ENCODE measurements around the gene RBM47. TPM values are rescaled to one million over a fixed set of nuclear protein-coding genes. Genes with fewer than 3 reads are reported as not detected.

Gene RBM47
- total and polyA plus RNA-seq, 2 of the 4 experiments (the other 2 are of a cell fraction) = 0.44 to 1.1 TPM

DNA sequence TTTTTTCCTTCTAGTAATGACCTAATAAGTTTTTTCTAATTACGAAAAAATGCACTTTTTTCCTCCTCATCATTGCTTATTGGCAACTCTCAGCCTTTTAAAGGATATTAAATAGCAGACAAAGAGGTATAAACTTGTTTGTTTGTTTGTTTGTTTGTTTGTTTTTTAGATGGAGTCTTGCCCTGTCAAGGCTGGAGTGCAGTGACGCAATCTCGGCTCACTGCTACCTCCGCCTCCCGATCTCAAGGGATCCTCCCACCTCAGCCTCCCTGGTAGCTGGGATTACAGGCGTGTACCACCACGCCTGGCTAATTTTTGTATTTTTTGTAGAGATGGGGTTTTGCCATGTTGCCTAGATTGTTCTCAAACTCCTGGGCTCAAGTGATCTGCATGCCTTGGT lies 6.0 kb downstream of the RBM47 start:
- no peaks in the 10 kb centered on the region for H3K9me3 ChIP-seq (ENCODE audit: control insufficient read depth, insufficient read depth, low read length)
- H2BK15ac ChIP-seq (ENCODE audit: low read depth, low read length) = no peak overlapping the region
- no peak overlapping the region for H3K4ac ChIP-seq (ENCODE audit: low read depth, low read length)
- 0 out of 2 replicates have a peak, but pooled peaks cover 10% of the 10 kb centered on the region for H3K9me1 ChIP-seq (ENCODE audit: insufficient read depth, low read length)
- H4K8ac ChIP-seq (ENCODE audit: low read depth in 2 of 2, low read length in 2 of 2) = no peak overlapping the region
- no peak overlapping the region for H3K14ac ChIP-seq (replicated peaks; ENCODE audit: low read depth, low read length)
- H3K23ac ChIP-seq (ENCODE audit: low read depth, low read length) = no peak overlapping the region
- H2AK5ac ChIP-seq (ENCODE audit: low read depth, low read length) = no peak overlapping the region
- H4K91ac ChIP-seq (ENCODE audit: insufficient read depth, low read depth, low read length) = no peak overlapping the region
- no peak overlapping the region for H2BK120ac ChIP-seq (ENCODE audit: low read depth, low read length)
- no peak overlapping the region for H4K5ac ChIP-seq (ENCODE audit: low read depth, low read length)
- H3K4me2 ChIP-seq (ENCODE audit: low read depth, low read length) = no peak overlapping the region
- H3K9ac ChIP-seq (ENCODE audit: low read depth, low read length) = no peak overlapping the region
- H3K4me3 ChIP-seq (ENCODE audit: insufficient read depth, low read depth, low read length) = no peak overlapping the region
- ATAC-seq (ENCODE audit: low read depth) (no peak), DNase-seq (no peak)
- H2AK9ac ChIP-seq (replicated peaks; ENCODE audit: low read depth, low read length, poor library complexity) = no peak overlapping the region
- H3K27ac ChIP-seq (ENCODE audit: insufficient read depth, low read length) = no peak overlapping the region
- TF ChIP-seq MXI1 (IDR thresholded peaks at IDR 0.05; ENCODE audit: borderline replicate concordance, low read depth, low read length) (no peak), RAD21 (IDR thresholded peaks at IDR 0.05; ENCODE audit: low read length) (no peak), SMC3 (IDR thresholded peaks at IDR 0.05; ENCODE audit: low read depth, low read length) (no peak)
- TF ChIP-seq, protein P1, sequence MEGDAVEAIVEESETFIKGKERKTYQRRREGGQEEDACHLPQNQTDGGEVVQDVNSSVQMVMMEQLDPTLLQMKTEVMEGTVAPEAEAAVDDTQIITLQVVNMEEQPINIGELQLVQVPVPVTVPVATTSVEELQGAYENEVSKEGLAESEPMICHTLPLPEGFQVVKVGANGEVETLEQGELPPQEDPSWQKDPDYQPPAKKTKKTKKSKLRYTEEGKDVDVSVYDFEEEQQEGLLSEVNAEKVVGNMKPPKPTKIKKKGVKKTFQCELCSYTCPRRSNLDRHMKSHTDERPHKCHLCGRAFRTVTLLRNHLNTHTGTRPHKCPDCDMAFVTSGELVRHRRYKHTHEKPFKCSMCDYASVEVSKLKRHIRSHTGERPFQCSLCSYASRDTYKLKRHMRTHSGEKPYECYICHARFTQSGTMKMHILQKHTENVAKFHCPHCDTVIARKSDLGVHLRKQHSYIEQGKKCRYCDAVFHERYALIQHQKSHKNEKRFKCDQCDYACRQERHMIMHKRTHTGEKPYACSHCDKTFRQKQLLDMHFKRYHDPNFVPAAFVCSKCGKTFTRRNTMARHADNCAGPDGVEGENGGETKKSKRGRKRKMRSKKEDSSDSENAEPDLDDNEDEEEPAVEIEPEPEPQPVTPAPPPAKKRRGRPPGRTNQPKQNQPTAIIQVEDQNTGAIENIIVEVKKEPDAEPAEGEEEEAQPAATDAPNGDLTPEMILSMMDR (conservative IDR thresholded peaks at IDR 0.05; ENCODE audit: low read depth, low read length) = no peak
- TF ChIP-seq, protein P2, sequence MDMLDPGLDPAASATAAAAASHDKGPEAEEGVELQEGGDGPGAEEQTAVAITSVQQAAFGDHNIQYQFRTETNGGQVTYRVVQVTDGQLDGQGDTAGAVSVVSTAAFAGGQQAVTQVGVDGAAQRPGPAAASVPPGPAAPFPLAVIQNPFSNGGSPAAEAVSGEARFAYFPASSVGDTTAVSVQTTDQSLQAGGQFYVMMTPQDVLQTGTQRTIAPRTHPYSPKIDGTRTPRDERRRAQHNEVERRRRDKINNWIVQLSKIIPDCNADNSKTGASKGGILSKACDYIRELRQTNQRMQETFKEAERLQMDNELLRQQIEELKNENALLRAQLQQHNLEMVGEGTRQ (IDR thresholded peaks at IDR 0.05; ENCODE audit: low read depth, low read length) = no peak
- TF ChIP-seq, protein P3, sequence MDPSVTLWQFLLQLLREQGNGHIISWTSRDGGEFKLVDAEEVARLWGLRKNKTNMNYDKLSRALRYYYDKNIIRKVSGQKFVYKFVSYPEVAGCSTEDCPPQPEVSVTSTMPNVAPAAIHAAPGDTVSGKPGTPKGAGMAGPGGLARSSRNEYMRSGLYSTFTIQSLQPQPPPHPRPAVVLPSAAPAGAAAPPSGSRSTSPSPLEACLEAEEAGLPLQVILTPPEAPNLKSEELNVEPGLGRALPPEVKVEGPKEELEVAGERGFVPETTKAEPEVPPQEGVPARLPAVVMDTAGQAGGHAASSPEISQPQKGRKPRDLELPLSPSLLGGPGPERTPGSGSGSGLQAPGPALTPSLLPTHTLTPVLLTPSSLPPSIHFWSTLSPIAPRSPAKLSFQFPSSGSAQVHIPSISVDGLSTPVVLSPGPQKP (IDR thresholded peaks at IDR 0.05; ENCODE audit: borderline replicate concordance, low read depth, low read length) = no peak
- intact Hi-C loops (cut with micrococcal nuclease) (no loop called here), dilution Hi-C loops (cut with HindIII; ENCODE audit: low sequenced_read_pairs, unreplicated experiment) (no loop called here), in situ Hi-C loops (cut with MboI; ENCODE audit: low sequenced_read_pairs) (no loop called here)
- H3K36me3 ChIP-seq (ENCODE audit: control insufficient read depth, insufficient read depth, low read length) = no peaks in the 10 kb centered on the region
- ChIA-PET POLR2A (ENCODE audit: unreplicated experiment) (no interaction called here), CTCF (interaction anchor here (0.6 kb wide), 1 partner anchor 727 kb away, joined by 5 read pairs; no protein-coding TSS in a partner anchor)
- H2BK5ac ChIP-seq (ENCODE audit: low read depth, low read length, poor library complexity, severe bottlenecking) = no peak overlapping the region
- no peaks in the 10 kb centered on the region; the same call in 1 of the 2 replicates for H3K27me3 ChIP-seq (ENCODE audit: control insufficient read depth, insufficient read depth, low read length)
- no peak overlapping the region for H2BK20ac ChIP-seq (ENCODE audit: low read depth, low read length)
- no CpG with 5 or more reads among the region's 7 CpGs for WGBS, 2 experiments (ENCODE audit: extremely low coverage in 2 of 2, insufficient read length in 1 of 2)
- H2AFZ ChIP-seq (replicated peaks; ENCODE audit: low read length, poor library complexity) = no peak overlapping the region
- no peak overlapping the region for H3K18ac ChIP-seq (ENCODE audit: low read depth, low read length)
- no peaks in the 10 kb centered on the region for H3K79me1 ChIP-seq (ENCODE audit: low read depth in 1 of 2, low read length in 2 of 2)
- BruUV-seq (replicated peaks) = no TSS peak
- H3K4me1 ChIP-seq (ENCODE audit: control insufficient read depth, insufficient read depth, low read length) = peaks cover 15% of the 10 kb centered on the region
- H3K56ac ChIP-seq (ENCODE audit: extremely low read depth, insufficient read depth, low read length) = no peak overlapping the region
- H4K20me1 ChIP-seq (ENCODE audit: insufficient read depth, low read length) = no peaks in the 10 kb centered on the region
